Measurements from ENCODE around the gene PRKAR1A. TPM values are rescaled to one million over a fixed set of nuclear protein-coding genes. Genes with fewer than 3 reads are reported as not detected.
"Not testable (repeated sequence)": the region's sequence is repeated elsewhere in the genome, so short reads cannot be mapped to it uniquely, and the experiment has no call there.

PRKAR1A gene
- polyA plus RNA-seq, 3 donors: 371 to 397 (median 391) TPM

- DNase-seq (ENCODE audit: extremely low read depth in 1 of 11, low read depth in 9 of 11, low spot score in 4 of 11): no peak
These were observed 55.4 kb downstream of the PRKAR1A start for GRCh38 chr17:68567581-68567980.

DNA sequence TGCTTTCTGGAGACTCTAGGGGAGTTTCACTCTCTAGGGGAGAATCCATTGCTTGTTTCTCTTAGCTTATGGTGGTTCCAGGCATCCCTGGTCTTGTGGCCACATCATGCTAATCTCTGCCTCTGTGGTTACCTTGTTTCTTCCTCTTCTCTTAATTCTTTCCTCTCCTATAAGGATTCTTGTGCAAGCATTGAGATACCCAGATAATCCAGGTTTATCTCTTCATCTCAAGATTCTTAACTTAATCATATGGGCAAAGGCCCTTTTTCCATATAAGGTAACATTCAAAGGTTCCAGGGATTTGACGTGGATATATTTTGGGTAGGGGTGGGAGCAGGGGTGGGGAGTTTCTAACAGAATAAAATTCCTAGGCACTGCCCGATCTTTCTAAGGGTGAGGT lies 56.4 kb downstream of the PRKAR1A start:
- no peak for DNase-seq (ENCODE audit: extremely low read depth in 1 of 11, low read depth in 9 of 11, low spot score in 4 of 11)

- no peak for DNase-seq (ENCODE audit: extremely low read depth in 1 of 11, low read depth in 9 of 11, low spot score in 4 of 11)
These were observed 57.1 kb downstream of the PRKAR1A start for GRCh38 chr17:68569346-68569745.

- DNase-seq (ENCODE audit: extremely low read depth in 1 of 11, low read depth in 9 of 11, low spot score in 4 of 11): no peak
These were observed 58.3 kb downstream of the PRKAR1A start for GRCh38 chr17:68570526-68570925.

DNA sequence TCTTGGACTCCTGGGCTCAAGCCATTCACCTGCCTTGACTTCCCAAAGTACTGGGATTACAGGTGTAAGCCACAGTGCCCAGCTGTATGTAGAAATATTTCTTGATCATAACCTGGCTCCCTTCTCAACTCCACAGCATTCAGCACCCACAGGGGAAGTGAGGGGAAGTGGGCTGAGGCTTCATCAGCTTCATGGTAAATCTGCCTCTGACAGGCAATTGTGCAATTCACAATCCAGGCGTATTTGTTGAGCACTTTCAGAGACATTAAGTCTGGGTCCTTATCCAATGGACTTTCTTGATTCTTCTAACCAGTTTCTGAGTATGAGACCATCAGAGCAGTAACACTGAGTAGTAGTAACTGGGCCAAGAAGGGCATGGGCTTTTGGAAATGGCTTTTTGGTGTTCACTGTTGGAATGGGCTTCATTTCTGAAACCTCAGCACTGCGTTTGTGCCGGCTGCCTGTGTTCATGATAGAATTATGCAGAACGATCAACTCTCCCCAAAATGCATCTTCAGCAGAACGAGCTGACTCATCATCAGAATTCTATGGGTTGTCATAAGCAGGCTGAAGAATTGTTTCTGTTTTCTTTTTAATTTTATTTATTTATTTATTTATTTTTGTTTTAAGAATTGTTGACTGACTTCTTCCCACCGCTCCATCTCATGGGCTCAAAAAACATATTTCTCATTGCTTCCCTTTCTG lies 60.1 kb downstream of the PRKAR1A start:
- DNase-seq (ENCODE audit: extremely low read depth in 1 of 11, low read depth in 9 of 11, low spot score in 4 of 11): no peak

DNA sequence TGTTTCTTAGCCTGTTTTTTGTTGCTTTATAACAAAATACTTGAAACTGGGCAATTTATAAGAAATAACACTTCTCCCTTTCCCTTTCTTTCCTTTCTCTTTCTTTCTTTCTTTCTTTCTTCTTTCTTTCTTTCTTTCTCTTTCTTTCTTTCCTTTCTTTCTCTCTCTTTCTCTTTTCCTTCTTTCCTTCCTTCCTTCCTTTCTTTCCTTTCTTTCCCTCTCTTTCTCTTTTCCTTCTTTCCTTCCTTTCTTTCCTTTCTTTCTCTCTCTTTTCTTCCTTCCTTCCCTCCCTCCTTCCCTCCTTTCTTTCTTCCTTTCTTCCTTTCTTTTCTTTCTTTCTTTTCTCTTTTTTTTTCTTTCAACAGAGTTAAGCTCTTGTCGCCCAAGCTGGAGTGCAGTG lies 61.1 kb downstream of the PRKAR1A start:
- DNase-seq (ENCODE audit: extremely low read depth in 1 of 11, low read depth in 9 of 11, low spot score in 4 of 11): no peak

DNA sequence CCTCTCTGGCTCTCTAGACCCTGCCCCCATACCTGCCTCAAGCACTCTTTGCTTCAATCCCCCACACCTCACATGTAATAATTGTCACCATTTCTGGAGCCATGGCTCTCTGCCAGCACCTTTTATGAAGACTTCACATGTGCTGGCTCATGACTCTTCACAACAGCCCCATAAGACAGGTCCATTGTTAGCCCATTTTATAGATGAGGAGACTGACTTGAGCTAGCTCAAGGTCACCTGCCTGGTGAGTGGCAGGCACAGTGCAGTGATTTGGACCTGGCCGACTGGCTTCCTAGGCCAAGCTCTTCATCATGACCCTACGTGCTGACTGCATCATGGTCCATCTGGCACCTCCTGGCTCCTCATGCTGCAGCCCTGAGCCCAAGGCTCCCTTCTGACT lies 63.9 kb downstream of the PRKAR1A start:
- DNase-seq (ENCODE audit: extremely low read depth in 1 of 11, low read depth in 9 of 11, low spot score in 4 of 11): no peak

GRCh38 chr17:68576811-68577496 lies 64.7 kb downstream of the PRKAR1A start:
- DNase-seq (ENCODE audit: extremely low read depth in 1 of 11, low read depth in 9 of 11, low spot score in 4 of 11): no peak

- no peak for DNase-seq (ENCODE audit: extremely low read depth in 1 of 11, low read depth in 9 of 11, low spot score in 4 of 11)
These were observed 65.2 kb downstream of the PRKAR1A start for GRCh38 chr17:68577497-68577821.

GRCh38 chr17:68578236-68578635 lies 66.0 kb downstream of the PRKAR1A start:
- no peak for DNase-seq (ENCODE audit: extremely low read depth in 1 of 11, low read depth in 9 of 11, low spot score in 4 of 11)

- DNase-seq (ENCODE audit: extremely low read depth in 1 of 11, low read depth in 9 of 11, low spot score in 4 of 11): no peak
These were observed 67.1 kb downstream of the PRKAR1A start for GRCh38 chr17:68579194-68579927.

DNA sequence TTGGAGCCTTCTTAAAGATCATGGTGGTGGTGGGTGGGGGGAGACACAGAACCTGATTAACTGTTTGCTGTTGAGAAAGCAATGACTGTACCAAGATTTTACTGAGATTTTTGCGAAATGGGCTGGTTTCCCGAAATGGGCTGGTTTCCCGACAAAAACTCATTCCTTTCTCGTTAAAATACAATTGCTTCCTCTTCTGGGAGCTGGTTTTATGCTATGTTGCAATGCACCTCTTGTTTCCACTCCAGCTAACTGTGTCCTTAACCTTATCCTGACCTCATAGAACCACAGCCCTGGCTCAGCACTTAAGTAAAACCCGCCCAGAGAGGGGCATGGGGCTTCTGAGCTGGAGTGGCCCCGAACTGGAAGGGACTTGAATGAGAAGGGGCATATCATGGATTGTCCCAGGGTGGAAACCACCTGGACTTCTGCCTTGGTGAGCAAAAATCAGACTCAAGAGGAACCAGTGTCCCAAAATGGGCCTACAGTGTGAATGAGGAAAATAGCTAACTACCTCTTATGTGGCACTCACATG lies 68.1 kb downstream of the PRKAR1A start:
- no peak for DNase-seq (ENCODE audit: extremely low read depth in 1 of 11, low read depth in 9 of 11, low spot score in 4 of 11)

GRCh38 chr17:68581863-68582645 lies 69.8 kb downstream of the PRKAR1A start:
- no peak for DNase-seq (ENCODE audit: extremely low read depth in 1 of 11, low read depth in 9 of 11, low spot score in 4 of 11)

DNA sequence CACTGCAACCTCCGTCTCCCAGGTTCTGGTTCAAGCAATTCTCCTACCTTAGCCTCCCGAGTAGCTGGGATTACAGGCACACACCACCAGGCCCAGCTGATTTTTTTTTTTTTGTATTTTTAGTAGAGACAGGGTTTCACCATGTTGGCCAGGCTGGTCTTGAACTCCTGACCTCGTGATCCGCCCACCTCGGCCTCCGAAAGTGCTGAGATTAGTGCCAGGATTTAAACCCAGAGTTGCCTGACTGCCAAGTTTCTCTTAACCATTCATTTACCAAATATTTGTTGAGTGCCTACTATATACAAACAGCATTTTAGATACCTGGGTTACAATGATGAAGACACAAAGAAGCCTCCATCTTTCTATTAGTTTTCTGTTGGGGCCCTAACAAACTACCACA lies 70.6 kb downstream of the PRKAR1A start:
- not testable (repeated sequence) for DNase-seq (ENCODE audit: extremely low read depth in 1 of 11, low read depth in 9 of 11, low spot score in 4 of 11)

DNA sequence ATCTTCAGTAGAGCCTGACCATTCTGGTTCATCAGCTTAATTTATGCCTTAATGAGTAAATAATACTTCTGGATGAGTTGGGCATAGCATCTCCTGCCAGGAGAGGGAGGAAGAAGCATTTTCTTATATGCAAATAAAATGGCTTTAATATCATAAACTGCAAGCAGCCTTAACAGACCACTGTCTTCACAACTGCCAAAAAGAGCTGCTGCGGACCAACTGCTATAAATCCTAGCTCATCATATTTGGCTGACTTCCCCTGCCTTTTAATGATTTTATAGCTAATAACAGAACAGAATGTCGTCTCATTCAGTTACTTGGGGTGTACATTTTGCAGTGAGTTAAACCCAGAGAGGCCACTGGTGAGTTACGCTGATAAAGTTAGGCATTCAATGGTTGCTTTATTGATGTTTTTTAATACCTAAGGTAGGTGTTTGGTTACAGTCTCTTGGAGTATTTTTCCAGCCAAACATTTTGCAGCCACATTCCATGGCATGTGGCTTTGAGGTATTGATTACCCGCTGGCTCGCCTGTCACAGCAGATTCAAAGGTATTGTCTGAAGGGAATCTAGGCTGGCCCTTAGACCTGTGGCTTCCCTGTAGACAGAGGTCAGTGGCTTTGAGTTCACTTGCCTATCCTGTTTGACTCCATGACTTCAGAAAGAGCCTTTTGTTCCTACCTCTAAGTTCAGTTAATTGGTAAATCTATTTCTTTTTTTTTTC lies 72.5 kb downstream of the PRKAR1A start:
- DNase-seq (ENCODE audit: extremely low read depth in 1 of 11, low read depth in 9 of 11, low spot score in 4 of 11): no peak

DNA sequence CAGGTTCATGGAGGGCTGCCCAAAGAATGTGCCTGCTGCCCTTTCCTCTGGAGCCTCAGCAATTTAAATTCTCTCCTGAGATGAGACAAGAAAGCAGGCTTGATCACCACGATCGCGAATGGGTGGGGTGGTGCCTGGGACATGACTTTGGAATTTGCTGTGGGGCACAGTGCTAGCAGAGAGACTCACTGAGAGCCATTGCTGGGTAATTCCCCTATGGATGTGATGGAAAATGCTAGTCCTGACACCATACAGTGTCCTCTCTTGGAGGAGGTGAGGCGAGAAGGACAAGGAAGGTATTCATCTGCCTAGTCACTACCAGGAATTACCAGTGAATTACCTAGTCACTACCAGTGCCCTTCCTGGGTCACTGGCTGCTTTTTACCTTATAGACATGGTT lies 73.4 kb downstream of the PRKAR1A start:
- DNase-seq (ENCODE audit: extremely low read depth in 1 of 11, low read depth in 9 of 11, low spot score in 4 of 11): no peak

DNA sequence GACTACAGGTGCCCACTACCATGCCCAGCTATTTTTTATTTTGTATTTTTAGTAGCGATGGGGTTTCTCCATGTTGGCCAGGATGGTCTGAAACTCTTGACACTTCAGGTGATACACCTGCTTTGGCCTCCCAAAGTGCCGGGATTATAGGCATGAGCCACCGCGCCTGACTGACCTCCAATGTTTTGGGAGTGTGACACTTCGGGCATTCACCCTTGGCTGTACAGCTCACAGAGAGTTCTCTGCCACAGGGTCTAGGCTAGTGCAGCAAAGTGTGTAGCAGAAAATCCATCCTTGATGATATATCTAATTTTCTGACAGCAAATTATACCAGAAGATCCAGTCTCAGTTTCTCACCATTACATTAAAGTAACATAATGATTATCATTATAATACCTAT lies 74.8 kb downstream of the PRKAR1A start:
- no peak for DNase-seq (ENCODE audit: extremely low read depth in 1 of 11, low read depth in 9 of 11, low spot score in 4 of 11)

DNA sequence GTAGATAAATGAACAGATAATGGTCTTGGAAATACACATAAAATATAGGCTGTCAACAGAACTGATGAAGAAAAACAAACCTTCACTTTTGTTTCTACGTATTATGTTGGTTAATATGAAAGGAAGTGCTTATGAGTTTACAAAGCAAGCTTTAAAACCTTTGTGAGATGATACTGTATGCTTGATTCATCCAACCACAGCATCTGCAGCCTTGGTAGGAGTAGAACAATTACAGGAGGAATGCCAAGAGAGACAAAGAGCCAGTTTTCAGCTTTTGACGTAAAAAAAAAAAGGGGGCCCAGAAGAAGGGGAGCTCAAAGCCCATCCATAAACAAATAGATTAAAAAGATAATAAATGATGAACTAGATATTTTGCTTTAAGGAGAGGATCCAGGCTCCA lies 75.6 kb downstream of the PRKAR1A start:
- no peak for DNase-seq (ENCODE audit: extremely low read depth in 1 of 11, low read depth in 9 of 11, low spot score in 4 of 11)

- no peak for DNase-seq (ENCODE audit: extremely low read depth in 1 of 11, low read depth in 9 of 11, low spot score in 4 of 11)
These were observed 76.1 kb downstream of the PRKAR1A start for GRCh38 chr17:68588362-68588761.

All from renal cortex interstitium (tissue), 11 donors.